Type B pancreatic cell (in vitro differentiated cells): ENCODE data around the gene RASA2. TPM values are rescaled to one million over a fixed set of nuclear protein-coding genes. Genes with fewer than 3 reads are reported as not detected.

ENCODE experiments used
- DNase-seq: peaks from one replicate; pipeline ENCODE4 v3.0.0; 2021; ENCODE audit warnings: mixed read lengths; ENCODE audit not compliant: unreplicated experiment; ENCODE audit errors: extremely low spot score
- H3K27ac Mint-ChIP-seq: 2 replicates; pipeline ENCODE4 v1.8.0; 2021; ENCODE audit warnings: mild to moderate bottlenecking, mixed read lengths
- H3K27me3 Mint-ChIP-seq: 2 replicates; pipeline ENCODE4 v1.8.0; 2021; ENCODE audit warnings: mixed read lengths
- H3K36me3 Mint-ChIP-seq: 2 replicates; pipeline ENCODE4 v1.8.0; 2021; ENCODE audit warnings: mixed read lengths
- H3K4me1 Mint-ChIP-seq: one replicate; pipeline ENCODE4 v1.8.0; 2021; ENCODE audit warnings: mixed read lengths; ENCODE audit not compliant: unreplicated experiment
- H3K4me3 Mint-ChIP-seq: 2 replicates; pipeline ENCODE4 v1.8.0; 2021; ENCODE audit warnings: mild to moderate bottlenecking, mixed read lengths
- H3K9me3 Mint-ChIP-seq: 2 replicates; pipeline ENCODE4 v1.8.0; 2021; ENCODE audit warnings: mixed read lengths
- CTCF ChIP-seq: fragments of 200-600 bp; sonication (generic); conservative IDR thresholded peaks from 2 replicates; pipeline ENCODE4 v1.5.0; 2021; ENCODE audit warnings: antibody characterized with exemption, mild to moderate bottlenecking
- total RNA-seq: library from RNA; stranded (reverse); gene quantifications from 2 replicates; pipeline ENCODE4 v1.2.1, GENCODE V29; 2021; ENCODE audit warnings: low replicate concordance

The RASA2 gene
- total RNA-seq, 1 donor from 2014 or later: 20.3 TPM

- Mint-ChIP-seq H3K9me3 (peaks cover 26% of the 10 kb centered on the region), H3K36me3 (peaks cover 62% of the 10 kb centered on the region), H3K4me3 (no peak overlapping the region), H3K4me1 (no peaks in the 10 kb centered on the region), H3K27ac (no peak overlapping the region), H3K27me3 (no peaks in the 10 kb centered on the region)
- no peak for DNase-seq
- TF ChIP-seq CTCF: no peak
Measured at GRCh38 chr3:141544697-141545096, 57.9 kb downstream of the RASA2 start.

- no peaks in the 10 kb centered on the region for H3K27me3 Mint-ChIP-seq
- no peaks in the 10 kb centered on the region for H3K4me1 Mint-ChIP-seq
- H3K36me3 Mint-ChIP-seq: peaks cover 72% of the 10 kb centered on the region
- no peak overlapping the region for H3K27ac Mint-ChIP-seq
- no peak overlapping the region for H3K4me3 Mint-ChIP-seq
- no peak for TF ChIP-seq CTCF
- peaks cover 26% of the 10 kb centered on the region for H3K9me3 Mint-ChIP-seq
- no peak for DNase-seq
Measured at GRCh38 chr3:141546081-141546480, 59.3 kb downstream of the RASA2 start.

DNA sequence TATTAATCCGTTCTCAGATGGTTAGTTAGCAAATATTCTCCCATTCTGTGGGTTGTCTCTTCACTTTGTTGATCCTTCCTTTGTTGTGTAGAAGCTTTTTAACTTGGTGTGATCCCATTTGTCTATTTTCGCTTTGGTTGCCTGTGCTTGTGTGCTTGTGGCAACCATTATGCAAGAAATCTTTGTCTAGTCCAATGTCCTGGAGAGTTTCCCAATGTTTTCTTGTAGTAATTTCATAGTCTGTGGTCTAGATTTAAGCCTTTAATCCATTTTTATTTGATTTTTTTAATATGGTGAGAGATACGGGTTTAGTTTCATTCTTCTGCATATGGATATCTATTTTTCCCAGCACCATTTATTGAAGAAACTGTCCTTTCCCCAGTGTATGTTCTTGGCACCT is 59.8 kb downstream of the RASA2 start:
- peaks cover 74% of the 10 kb centered on the region for H3K36me3 Mint-ChIP-seq
- H3K4me1 Mint-ChIP-seq: no peaks in the 10 kb centered on the region
- no peak for DNase-seq

GRCh38 chr3:141547791-141548190 is 61.0 kb downstream of the RASA2 start:
- Mint-ChIP-seq H3K9me3 (peaks cover 26% of the 10 kb centered on the region), H3K4me3 (no peak overlapping the region), H3K36me3 (peaks cover 65% of the 10 kb centered on the region), H3K27me3 (no peaks in the 10 kb centered on the region), H3K4me1 (no peaks in the 10 kb centered on the region), H3K27ac (no peak overlapping the region)
- no peak for TF ChIP-seq CTCF
- DNase-seq: no peak

More for the DNA sequence above, 59.8 kb downstream of the RASA2 start:
- Mint-ChIP-seq H3K27ac (no peak overlapping the region), H3K9me3 (peaks cover 26% of the 10 kb centered on the region), H3K27me3 (no peaks in the 10 kb centered on the region), H3K4me3 (no peak overlapping the region)
- no peak for TF ChIP-seq CTCF

DNA sequence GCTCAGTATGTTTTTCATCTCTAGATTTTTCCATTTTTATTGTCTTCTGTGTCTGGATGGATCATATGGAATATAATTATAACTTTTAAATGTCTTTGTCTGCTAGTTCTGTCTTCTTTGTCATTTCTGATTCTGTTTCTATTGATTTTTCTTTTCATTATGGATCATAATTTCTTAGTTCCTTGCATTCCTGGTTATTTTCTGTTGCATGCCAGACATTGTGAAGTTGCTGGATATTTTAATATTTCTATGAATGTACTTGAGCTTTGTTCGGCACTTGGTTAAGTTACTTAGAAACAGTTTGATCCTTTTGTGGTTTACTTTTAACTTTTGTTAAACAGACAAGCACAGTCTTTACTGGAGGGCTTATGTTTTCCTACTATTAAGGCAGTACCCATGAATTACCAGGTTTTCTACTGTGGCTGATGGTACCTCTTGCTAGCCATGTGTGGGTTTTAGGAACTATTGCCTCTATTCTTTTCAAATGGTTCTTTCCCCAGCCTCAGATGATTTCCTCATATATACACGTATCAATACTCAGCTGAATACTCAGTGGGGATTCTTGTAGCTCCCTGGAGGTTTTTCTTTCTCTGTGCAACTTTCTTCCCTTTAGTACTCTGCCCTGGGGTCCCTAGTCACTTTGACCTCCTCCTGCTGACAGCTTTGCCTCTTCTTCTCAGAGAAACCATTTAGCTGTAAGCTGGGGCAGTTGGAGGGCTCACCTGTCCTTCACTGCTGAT is 64.3 kb downstream of the RASA2 start:
- DNase-seq: no peak
- Mint-ChIP-seq H3K4me3 (no peak overlapping the region), H3K27ac (no peak overlapping the region), H3K9me3 (peaks cover 14% of the 10 kb centered on the region), H3K36me3 (peaks cover 43% of the 10 kb centered on the region), H3K27me3 (no peaks in the 10 kb centered on the region), H3K4me1 (no peaks in the 10 kb centered on the region)
- TF ChIP-seq CTCF: no peak
